Kidney epithelial cell (primary cell): Measurements from ENCODE around the gene TRAF4. TPM values are rescaled to one million over a fixed set of nuclear protein-coding genes. Genes with fewer than 3 reads are reported as not detected.
"Not testable (repeated sequence)": the region's sequence is repeated elsewhere in the genome, so short reads cannot be mapped to it uniquely, and the experiment has no call there.

Source experiments
- DNase-seq: peaks from one replicate; pipeline ENCODE4 v3.0.0-alpha.2; 2010; ENCODE audit warnings: low read depth
- H3K27me3 ChIP-seq: 2 replicates; pipeline ENCODE4 v1.6.0; 2011; ENCODE audit warnings: low read length; ENCODE audit not compliant: control insufficient read depth, insufficient read depth
- H3K36me3 ChIP-seq: 2 replicates; pipeline ENCODE4 v1.5.1; 2011; ENCODE audit warnings: low read length; ENCODE audit not compliant: control insufficient read depth, insufficient read depth
- H3K4me3 ChIP-seq: 2 replicates; pipeline ENCODE4 v1.5.1; 2011; ENCODE audit warnings: low read depth, mild to moderate bottlenecking, control low read depth, low read length
- CTCF ChIP-seq: IDR thresholded peaks from 2 replicates; pipeline ENCODE4 v1.5.1; 2011; ENCODE audit warnings: mild to moderate bottlenecking, moderate library complexity, low read length, control low read depth, inconsistent platforms; ENCODE audit not compliant: insufficient read depth, poor library complexity, severe bottlenecking
- total RNA-seq: library from RNA; depleted of rRNA; stranded (reverse); fragments of >200 nt; gene quantifications from 2 replicates; pipeline ENCODE4 v1.2.3, GENCODE V29; 2015

Gene TRAF4
- total RNA-seq, 1 donor from 2014 or later, result 174 TPM

DNA sequence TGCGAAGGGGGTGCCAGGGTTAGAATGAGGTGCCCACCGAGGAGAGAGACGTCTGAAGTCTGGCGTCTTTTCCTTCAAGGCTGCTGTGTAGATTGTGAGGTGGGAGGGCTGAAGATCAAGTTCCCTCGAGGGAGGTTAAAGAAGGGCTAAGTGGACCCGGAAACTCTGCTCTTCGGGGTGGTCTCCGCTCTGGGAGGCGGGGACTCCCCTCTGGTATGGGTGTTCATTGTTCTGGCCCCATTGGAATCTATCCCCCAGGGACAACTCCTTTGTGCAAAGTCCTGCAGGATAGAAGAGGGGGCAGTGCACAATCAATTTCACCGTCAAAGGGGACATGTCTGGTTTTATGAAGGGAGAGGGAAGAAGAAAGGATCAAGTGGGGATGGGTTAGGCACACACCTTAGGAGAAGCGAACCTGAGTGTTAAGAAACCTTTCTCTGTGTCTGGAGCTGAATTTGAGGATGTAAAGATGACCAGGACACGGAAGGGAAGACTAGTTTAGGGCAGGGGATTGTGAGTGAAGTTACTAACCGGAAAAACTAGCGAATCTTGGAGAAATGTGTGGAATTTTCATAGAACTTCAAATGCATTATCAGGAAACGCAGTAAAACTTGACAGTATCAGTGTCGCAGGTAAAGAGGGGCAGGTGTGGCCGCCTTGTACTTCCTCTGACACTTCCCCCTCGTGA is 25.3 kb upstream of the TRAF4 start:
- no peak for DNase-seq
- Histone ChIP-seq H3K36me3 (peaks cover 9% of the 10 kb centered on the region), H3K4me3 (peak overlapping the region; percentile 80), H3K27me3 (no peaks in the 10 kb centered on the region)
- no peak for TF ChIP-seq CTCF

GRCh38 chr17:28719021-28719433 is 24.8 kb upstream of the TRAF4 start:
- DNase-seq, result no peak
- TF ChIP-seq CTCF, result no peak
- peak overlapping the region; percentile 80 for H3K4me3 ChIP-seq
- H3K27me3 ChIP-seq, result no peaks in the 10 kb centered on the region
- H3K36me3 ChIP-seq, result peaks cover 7% of the 10 kb centered on the region

DNA sequence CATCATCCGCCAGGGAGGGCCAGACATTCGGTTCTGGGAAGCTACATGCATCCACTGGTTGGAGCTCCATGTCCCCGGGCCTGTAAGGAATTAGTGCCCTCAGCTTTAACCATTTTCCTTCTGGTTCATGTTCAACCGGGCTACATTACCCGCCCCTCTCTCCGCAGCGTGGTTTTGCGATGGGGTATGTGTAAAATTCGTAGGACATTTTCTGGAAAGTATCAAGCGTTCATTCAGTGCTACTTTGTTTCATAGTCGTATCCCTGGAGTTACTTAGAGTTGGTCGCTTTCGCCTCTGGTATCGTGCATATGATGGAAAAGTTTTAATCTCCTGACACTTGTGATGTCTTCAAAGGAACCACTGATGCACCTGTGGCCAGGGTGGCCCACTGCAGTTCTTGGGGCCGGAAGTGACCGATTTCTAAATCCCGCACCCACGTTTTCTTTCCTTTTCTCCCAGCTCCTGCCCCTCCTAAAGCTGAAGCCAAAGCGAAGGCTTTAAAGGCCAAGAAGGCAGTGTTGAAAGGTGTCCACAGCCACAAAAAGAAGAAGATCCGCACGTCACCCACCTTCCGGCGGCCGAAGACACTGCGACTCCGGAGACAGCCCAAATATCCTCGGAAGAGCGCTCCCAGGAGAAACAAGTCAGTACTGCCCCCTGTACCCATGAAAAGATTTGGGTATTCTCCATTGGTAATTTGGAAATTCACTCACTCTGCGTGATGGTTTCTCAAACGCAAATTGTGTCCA is 23.4 kb upstream of the TRAF4 start:
- H3K36me3 ChIP-seq, result peaks cover 5% of the 10 kb centered on the region
- peak overlapping the region; percentile 80 for H3K4me3 ChIP-seq
- H3K27me3 ChIP-seq, result no peaks in the 10 kb centered on the region
- no peak for DNase-seq
- TF ChIP-seq CTCF, result no peak

- H3K4me3 ChIP-seq, result peak overlapping the region; percentile 80
- not testable (repeated sequence) for DNase-seq, H3K27me3 ChIP-seq, H3K36me3 ChIP-seq
Measured at GRCh38 chr17:28720997-28721329, 22.8 kb upstream of the TRAF4 start.

DNA sequence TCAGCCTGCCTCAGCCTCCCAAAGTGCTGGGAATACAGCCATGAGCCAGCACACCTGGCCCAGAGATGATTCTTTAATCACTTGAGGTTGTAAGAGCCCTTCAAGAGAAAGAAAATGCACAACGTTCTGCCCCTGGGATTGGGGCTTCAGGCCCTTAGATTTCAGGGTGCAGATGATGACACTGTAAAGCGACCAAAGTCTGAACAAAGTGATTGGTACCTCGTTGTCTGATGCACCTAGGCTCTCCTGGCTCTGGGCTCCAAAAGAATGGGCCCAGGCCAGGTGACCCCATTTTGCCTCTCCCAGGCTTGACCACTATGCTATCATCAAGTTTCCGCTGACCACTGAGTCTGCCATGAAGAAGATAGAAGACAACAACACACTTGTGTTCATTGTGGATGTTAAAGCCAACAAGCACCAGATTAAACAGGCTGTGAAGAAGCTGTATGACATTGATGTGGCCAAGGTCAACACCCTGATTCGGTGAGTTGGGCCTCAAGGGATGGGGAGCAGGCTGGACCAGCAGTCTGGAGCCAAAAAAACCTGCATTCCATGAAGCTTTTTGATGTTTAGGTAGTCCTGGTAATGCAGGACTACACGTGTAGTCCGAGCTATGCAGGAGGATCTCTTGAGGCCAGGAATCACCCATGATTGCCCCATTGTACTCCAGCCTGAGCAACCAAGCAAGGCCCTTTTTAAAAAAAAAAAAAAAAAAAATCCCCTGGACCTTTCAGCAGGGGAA is 21.2 kb upstream of the TRAF4 start:
- Histone ChIP-seq H3K27me3 (no peaks in the 10 kb centered on the region), H3K4me3 (no peak overlapping the region), H3K36me3 (peaks cover 4% of the 10 kb centered on the region)
- no peak for TF ChIP-seq CTCF
- DNase-seq, result no peak

- H3K4me3 ChIP-seq, result no peak overlapping the region
- DNase-seq, result no peak
- peaks cover 4% of the 10 kb centered on the region for H3K36me3 ChIP-seq
- H3K27me3 ChIP-seq, result no peaks in the 10 kb centered on the region
- no peak for TF ChIP-seq CTCF
Measured at GRCh38 chr17:28723159-28723835, 20.5 kb upstream of the TRAF4 start.

DNA sequence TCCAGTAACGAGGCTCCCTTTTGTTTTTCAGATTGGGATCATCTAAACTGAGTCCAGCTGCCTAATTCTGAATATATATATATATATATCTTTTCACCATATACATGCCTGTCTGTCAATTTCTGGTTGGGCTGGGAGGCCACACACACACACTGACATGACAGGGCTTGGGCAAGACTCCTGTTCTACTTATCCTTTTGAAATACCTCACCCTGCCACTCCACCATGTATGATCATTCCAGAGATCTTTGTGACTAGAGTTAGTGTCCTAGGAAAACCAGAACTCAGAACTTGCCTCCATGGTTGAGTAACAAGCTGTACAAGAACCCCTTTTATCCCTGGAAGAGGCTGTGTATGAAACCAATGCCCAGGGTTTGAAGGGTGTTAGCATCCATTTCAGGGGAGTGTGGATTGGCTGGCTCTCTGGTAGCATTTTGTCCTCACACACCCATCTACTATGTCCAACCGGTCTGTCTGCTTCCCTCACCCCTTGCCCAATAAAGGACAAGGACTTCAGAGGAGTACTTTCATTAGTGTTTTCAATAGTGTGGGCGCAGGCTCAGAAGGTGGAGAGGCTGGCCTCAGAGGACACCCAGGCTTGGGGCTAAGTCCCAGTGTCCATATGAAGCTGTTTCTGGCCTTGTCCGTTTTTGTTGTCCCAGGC is 19.8 kb upstream of the TRAF4 start:
- H3K27me3 ChIP-seq, DNase-seq, H3K4me3 ChIP-seq, H3K36me3 ChIP-seq: not testable (repeated sequence)
